GM23338 (cell line): ENCODE measurements around the gene UGT2B17.
"Not testable (repeated sequence)": the region's sequence is repeated elsewhere in the genome, so short reads cannot be mapped to it uniquely, and the experiment has no call there.

Experiments
- CREB1 ChIP-seq: fragments of 250-450 bp; sonication (Bioruptor Pico); IDR thresholded peaks from 2 replicates; pipeline ENCODE4 v1.5.0; 2020; ENCODE audit warnings: low read depth, mild to moderate bottlenecking, moderate library complexity
- EZH2 ChIP-seq: fragments of 200-600 bp; sonication (generic); IDR thresholded peaks from one replicate; pipeline ENCODE4 v1.8.0; 2017; ENCODE audit warnings: antibody characterized with exemption, mild to moderate bottlenecking, low read depth; ENCODE audit not compliant: unreplicated experiment
- EZH2phosphoT487 ChIP-seq: fragments of 200-600 bp; sonication (generic); IDR thresholded peaks from one replicate; pipeline ENCODE4 v1.8.1; 2018; ENCODE audit warnings: antibody characterized with exemption; ENCODE audit not compliant: unreplicated experiment
- JUNB ChIP-seq: IDR thresholded peaks from one replicate; pipeline ENCODE4 v1.6.1; 2016; ENCODE audit warnings: antibody characterized with exemption; ENCODE audit not compliant: unreplicated experiment
- NANOG ChIP-seq: IDR thresholded peaks from 2 replicates; pipeline ENCODE4 v1.6.1; 2016; ENCODE audit warnings: antibody characterized with exemption, borderline replicate concordance
- POLR2AphosphoS5 ChIP-seq: IDR thresholded peaks from 2 replicates; pipeline ENCODE4 v1.6.1; 2016; ENCODE audit warnings: antibody characterized with exemption, low read depth
- STAT1 ChIP-seq: IDR thresholded peaks from one replicate; pipeline ENCODE4 v1.6.1; 2016; ENCODE audit warnings: antibody characterized with exemption; ENCODE audit not compliant: unreplicated experiment
- ZNF331 ChIP-seq: fragments of 250-450 bp; sonication (Bioruptor Pico); IDR thresholded peaks from 2 replicates; pipeline ENCODE4 v1.5.0; 2020; ENCODE audit warnings: low read depth, mild to moderate bottlenecking, moderate library complexity
- TF ChIP-seq, protein P1 (sequence below), 2 experiments: fragments of 200-600 bp in 1 of 2; sonication (generic) in 1 of 2; conservative IDR thresholded peaks; 2 replicates each; pipeline versions ENCODE4 v1.5.1 to v1.6.1; 2016 to 2017; ENCODE audit warnings: antibody characterized with exemption in 2 of 2, low read depth in 2 of 2, mild to moderate bottlenecking in 2 of 2, moderate library complexity in 1 of 2
- TF ChIP-seq, protein P2 (sequence below): IDR thresholded peaks from one replicate; pipeline ENCODE4 v1.6.1; 2018; ENCODE audit warnings: antibody characterized with exemption; ENCODE audit not compliant: unreplicated experiment

DNA sequence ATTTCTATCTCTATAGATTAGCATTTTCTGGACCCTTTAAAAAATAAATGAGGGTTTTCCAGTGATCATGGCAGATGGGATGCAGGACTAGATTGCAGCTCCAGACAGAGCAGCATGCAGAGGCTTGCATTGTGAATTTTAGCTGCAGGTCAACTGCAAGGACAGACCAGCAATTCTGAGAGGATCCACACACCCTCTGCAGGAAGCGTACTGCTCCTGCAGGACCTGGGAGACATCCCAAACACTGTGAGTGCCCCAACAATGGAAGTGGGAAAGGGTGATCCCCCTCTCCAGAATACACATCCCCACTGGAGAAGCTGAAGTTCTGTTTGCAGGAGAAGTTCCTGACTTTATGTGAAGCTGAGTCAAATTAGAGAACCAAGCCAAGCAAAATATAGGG is 7.1 kb downstream of the UGT2B17 start:
- TF ChIP-seq, protein P1, sequence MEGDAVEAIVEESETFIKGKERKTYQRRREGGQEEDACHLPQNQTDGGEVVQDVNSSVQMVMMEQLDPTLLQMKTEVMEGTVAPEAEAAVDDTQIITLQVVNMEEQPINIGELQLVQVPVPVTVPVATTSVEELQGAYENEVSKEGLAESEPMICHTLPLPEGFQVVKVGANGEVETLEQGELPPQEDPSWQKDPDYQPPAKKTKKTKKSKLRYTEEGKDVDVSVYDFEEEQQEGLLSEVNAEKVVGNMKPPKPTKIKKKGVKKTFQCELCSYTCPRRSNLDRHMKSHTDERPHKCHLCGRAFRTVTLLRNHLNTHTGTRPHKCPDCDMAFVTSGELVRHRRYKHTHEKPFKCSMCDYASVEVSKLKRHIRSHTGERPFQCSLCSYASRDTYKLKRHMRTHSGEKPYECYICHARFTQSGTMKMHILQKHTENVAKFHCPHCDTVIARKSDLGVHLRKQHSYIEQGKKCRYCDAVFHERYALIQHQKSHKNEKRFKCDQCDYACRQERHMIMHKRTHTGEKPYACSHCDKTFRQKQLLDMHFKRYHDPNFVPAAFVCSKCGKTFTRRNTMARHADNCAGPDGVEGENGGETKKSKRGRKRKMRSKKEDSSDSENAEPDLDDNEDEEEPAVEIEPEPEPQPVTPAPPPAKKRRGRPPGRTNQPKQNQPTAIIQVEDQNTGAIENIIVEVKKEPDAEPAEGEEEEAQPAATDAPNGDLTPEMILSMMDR (conservative IDR thresholded peaks at IDR 0.05; ENCODE audit: low read depth in 2 of 2): peak; percentile 9 to 59; a peak in 2 of 4 replicates
- TF ChIP-seq POLR2AphosphoS5; EZH2; EZH2phosphoT487; JUNB; ZNF331 (CRISPR knock-in tag); NANOG; STAT1; CREB1: not testable (repeated sequence)
- TF ChIP-seq, protein P2, sequence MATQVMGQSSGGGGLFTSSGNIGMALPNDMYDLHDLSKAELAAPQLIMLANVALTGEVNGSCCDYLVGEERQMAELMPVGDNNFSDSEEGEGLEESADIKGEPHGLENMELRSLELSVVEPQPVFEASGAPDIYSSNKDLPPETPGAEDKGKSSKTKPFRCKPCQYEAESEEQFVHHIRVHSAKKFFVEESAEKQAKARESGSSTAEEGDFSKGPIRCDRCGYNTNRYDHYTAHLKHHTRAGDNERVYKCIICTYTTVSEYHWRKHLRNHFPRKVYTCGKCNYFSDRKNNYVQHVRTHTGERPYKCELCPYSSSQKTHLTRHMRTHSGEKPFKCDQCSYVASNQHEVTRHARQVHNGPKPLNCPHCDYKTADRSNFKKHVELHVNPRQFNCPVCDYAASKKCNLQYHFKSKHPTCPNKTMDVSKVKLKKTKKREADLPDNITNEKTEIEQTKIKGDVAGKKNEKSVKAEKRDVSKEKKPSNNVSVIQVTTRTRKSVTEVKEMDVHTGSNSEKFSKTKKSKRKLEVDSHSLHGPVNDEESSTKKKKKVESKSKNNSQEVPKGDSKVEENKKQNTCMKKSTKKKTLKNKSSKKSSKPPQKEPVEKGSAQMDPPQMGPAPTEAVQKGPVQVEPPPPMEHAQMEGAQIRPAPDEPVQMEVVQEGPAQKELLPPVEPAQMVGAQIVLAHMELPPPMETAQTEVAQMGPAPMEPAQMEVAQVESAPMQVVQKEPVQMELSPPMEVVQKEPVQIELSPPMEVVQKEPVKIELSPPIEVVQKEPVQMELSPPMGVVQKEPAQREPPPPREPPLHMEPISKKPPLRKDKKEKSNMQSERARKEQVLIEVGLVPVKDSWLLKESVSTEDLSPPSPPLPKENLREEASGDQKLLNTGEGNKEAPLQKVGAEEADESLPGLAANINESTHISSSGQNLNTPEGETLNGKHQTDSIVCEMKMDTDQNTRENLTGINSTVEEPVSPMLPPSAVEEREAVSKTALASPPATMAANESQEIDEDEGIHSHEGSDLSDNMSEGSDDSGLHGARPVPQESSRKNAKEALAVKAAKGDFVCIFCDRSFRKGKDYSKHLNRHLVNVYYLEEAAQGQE: not testable (repeated sequence)
